Endometrial microvascular endothelial cells (primary cell): ENCODE results near the gene DTNBP1. TPM values are rescaled to one million over a fixed set of nuclear protein-coding genes. Genes with fewer than 3 reads are reported as not detected.

ENCODE experiments used
- in situ Hi-C: cut with HindIII; loops from 2 replicates; pipeline ENCODE4 v1.10.0; 2017; ENCODE audit warnings: low sequenced_read_pairs, low pct_unique_long_range_greater_than_20kb; ENCODE audit errors: inconsistent ontology term
- total RNA-seq: library from RNA; depleted of rRNA; stranded (reverse); fragments of >200 nt; gene quantifications from one replicate; pipeline ENCODE4 v1.2.3, GENCODE V29; 2015; ENCODE audit errors: inconsistent ontology term

DTNBP1 gene
- total RNA-seq, 1 donor from 2014 or later: 2.0 TPM

DNA sequence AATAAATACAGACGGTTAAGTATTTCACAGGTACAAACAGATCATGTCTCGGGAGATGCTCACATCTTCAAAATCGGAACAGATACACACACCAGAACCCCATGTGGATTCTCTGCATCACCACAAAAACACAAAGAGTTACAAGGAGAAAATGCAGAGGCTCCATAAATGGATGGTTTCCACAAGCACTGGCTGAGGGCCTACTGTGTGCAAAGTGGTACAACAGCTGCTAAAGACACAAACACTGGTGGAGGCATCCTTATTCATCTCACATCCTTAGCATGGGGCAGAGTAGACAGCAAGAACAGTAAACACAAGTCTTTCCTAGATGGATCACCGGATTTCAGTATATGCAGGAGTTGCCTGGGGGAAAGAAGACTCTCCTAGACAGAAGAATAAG lies 88.8 kb downstream of the DTNBP1 start:
- in situ Hi-C loops: no loop called here

DNA sequence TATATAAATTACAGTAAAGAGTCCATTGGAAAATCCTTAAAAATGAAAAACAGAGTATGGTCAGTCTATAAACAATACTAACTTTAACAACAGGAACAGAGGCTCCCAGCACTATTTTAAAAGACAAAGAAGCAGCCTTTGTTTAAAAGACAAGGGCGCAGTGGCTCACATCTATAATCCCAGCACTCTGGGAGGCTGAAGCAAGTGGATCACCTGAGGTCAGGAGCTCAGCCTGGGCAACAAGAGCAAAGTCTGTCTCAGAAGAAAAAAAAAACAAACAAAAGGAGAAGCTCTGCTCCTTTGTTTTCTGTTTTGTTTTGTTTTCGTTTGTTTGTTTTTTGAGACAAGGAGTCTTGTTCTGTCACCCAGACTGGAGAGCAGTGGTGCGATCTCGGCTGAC lies 89.4 kb downstream of the DTNBP1 start:
- in situ Hi-C loops: no loop called here

DNA sequence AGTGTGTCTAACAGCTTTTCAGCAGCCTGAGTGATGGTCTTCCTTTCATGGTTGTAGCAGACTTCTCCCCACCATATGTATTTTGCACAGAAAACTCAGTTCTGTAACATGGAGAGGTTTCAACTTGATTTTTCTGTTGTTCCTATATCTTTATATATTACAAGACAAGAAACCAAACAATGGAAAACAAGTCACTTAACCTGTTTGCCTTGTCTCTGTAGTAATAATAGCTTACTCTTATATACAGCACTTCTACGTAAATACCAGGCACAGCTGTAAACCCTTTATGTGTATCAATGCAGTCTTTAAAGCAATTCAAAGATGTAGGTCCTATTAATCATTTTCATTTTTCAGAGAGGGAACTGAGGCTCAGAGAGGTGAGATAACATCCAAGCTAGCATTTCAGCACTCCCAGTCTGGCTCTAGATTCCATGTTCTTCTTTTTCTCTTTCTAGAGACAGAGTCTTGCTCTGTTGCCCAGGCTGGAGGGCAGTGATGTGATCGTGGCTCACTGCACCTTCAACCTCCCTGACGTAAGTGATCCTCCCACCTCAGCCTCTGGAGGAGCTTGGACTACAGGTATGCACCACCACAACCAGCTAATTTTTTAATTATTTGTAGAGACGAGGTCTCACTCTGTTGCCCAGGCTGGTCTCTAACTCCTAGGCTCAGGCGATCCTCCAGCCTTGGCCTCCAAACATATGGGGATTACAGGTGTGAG lies 90.4 kb downstream of the DTNBP1 start:
- in situ Hi-C loops: no loop called here

DNA sequence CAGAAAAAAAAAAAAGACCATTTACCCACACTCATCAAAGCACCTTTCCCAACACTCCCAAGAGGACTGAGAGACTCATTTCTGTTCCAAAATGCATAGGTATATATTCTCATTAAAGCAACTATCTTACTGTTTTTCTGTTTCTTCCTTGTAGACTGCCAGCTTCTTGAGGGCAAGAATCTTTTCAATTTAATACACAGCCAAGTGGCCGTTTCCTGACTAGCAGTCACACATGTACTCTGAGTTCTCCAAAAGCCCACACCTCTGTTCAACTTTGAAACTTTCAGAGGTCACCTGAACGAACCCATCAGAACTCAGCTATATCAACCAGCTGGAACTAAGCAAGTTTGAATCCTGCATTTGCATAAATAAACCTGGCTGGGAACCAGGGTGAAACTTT lies 92.7 kb downstream of the DTNBP1 start:
- in situ Hi-C loops: no loop called here

DNA sequence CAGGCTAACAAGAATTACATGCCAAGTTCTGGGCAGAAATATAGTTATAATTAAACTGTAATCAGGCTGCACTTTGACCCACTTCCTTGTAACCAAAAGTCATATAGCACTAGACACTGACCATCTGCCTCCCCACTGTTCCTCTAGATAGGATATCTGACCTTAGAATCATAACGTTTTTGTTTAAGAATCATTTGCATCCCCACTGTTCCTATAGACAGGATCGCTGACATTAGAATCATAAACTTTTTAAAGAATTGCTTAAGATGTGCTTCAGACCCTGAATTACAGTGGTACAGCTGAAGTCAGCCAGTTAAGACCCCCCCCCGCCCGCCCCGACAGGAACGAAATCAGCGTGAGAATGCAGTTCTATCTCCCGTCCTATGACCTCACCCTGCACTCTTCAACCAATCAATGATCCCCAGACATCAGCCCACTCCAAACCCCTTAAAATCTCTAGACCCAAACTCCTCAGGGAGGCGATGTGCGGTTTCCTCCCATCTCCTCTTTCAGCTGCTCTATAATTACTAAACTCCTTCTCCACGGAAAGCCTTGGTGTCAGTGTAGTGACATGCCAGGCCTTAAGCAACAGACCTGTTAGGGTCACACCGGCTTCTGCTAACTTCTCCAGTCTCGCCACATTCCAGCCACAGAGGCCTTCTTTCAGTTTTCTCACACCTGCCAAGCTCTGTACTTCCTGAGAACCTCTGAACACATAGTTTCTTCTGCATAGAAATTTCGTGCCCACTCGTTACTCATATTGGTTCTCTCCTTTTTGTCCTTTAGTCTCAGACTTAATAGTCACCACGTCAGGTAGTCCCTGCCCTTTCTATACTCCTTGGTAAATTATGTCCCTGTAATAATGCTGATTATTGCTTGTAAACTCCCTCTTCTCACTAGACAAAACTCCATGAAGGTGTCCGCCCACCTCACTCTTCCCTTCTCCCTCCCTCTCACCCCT lies 93.5 kb downstream of the DTNBP1 start:
- in situ Hi-C loops: no loop called here

DNA sequence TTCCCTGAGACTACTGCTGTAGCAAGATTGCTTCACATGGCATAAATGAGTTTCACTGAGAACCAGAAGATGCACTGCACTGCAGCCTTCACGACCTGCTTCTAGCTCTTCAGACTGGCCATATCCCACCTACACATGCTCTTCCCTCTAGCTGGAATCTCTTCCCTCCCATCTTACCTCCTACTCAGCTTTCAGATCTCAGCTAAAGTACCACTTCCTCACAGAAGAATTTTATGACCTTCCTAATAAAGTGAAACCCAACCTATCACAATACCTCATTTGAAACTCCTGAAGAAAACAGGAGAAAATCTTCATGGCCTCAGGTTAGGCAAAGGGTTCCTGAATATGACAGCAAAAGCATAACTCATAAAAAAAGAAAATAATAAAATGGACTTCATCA lies 99.9 kb downstream of the DTNBP1 start:
- in situ Hi-C loops: no loop called here

DNA sequence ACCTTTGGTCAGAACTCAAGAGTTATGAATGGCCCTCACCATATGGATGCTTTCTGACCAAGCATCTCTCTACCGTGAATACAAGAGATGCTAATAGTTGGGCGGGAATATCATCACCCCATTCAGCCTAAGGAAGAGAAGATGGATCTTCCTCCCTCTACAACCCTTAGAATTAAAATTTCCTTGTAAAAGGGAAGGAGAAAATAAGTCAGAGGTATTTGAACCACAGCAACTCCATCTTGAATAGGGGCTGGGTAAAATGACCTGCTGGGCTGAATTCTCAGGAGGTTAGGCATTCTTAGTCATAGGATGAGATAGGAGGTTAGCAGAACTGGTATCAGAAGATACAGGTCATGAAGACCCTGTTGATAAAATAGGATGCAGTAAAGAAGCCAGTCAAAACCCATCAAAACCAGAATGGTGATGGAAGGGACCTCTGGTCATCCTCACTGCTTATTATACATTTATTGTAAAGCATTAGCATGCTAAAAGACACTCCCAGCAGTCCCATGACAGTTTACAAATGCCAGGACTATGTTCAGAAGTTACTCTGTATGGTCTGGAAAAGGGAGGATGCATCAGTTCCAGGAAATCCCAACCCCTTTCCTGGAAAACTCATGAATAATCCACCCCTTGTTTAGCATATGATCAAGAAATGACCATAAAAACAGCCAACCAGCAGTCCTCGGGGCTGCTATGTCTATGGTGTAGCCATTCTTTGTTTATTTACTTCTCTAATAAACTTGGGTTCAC lies 101.2 kb downstream of the DTNBP1 start:
- in situ Hi-C loops: no loop called here

DNA sequence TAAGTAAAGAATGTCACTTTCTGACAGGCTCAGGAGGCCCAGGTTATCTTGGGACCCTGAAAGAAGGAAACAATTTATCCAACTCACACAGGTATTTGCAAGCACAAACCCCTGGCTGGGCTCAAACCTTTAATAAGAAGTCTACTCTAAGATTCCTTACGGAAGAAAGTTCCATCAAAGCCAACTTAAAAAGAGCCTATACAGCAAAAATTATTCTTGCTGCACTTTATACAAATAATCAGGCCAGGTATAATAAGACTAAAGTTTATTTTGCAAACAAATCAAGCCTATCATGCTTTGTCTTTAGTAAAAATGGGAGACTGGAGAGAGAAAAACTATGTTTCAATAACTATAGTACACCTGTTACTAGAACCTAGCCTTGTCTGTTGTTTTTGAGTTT lies 102.1 kb downstream of the DTNBP1 start:
- in situ Hi-C loops: no loop called here

DNA sequence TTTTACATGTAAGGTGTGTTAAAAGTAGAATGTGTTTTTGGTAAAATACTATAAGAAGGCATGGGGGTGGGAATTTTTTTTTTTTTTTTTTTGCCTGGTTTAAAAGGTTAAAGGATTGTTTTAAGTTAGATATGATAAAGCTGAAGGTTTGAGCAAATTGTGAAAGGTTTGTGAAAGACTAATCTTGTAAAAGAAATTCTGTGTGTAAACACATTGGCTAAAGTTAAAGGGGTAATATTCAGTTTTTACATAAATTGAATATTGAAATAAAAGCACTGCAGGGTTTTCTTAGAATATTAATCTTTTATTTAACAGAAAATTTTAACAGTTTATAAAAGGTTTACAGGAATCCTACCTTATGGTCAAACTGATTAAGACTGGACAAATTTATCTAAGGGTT lies 105.7 kb downstream of the DTNBP1 start:
- in situ Hi-C loops: no loop called here

DNA sequence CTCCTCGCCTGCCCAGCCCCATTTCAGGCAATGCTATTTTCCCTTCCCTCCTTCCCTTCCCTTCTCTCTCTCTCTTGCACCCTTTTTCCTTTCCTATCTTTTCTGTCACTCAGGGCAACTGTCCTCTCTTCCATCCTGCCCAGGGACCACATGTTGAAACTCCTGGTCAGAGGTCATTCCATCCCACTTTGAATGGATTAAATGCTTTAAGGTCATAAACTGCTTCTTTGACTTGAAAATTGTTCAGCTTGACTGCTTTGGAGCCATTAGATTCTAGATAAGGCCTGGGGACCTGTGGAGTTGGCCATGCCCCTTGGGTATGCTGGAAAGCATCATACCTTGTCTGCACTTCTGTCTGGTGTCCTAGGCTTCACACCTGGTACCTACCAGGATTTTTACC lies 106.1 kb downstream of the DTNBP1 start:
- in situ Hi-C loops: no loop called here

DNA sequence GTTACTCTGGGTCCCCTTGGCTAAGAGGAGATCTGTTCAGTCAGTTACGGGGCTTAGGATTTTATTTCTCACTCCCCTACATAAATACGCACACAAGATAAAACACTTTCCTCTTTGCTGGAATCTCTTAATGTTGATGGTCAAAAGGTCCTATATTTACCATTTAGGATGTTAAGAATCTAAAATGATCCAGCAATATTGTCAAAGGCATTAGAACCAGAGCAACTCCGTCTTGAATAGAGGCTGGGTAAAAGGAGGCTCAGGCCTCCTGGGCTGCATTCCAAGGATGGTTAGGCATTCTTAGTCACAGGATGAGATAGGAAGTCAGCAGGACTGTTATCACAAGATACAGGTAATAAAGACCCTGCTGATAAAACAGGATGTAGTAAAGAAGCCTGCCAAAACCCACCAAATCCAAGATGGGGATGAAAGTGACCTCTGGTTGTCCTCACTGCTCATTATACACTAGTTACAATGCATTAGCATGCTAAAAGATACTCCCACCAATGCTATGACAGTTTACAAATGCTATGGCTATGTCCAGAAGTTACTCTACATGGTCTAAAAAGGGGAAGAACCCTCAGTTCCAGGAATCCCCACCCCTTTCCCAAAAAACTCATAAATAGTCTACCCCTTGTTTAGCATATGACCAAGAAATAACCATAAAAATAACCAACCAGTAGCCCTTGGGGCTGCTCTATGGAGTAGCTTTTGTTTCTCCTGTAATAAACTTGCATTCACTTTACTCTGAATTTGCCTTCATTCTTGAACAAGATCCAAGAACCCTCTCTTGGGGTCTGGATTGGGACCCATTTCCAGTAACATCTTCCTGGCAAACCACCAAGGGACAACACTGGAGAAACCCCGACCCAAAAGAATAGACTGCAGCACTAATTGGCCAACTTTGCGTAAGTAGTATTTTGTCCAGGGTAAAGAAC lies 107.5 kb downstream of the DTNBP1 start:
- in situ Hi-C loops: no loop called here

DNA sequence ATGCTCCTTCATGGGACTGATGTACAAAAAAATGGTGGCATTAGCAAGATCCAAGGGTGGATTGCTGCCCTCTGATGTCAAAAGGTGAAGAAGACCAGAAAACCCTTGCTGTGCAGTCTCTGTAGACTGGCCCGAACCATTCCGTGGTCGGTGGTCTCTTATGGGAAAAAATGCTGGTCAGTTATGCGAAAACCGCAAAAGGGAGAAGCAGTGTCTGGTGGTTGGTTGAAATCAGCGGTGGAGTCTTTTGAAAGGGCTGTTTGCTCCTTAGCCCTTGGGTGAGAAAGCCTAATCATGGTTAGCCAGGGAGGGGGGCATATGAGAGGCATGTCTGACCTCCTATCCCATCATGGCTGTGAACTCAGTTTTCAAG lies 108.1 kb downstream of the DTNBP1 start:
- in situ Hi-C loops: no loop called here

DNA sequence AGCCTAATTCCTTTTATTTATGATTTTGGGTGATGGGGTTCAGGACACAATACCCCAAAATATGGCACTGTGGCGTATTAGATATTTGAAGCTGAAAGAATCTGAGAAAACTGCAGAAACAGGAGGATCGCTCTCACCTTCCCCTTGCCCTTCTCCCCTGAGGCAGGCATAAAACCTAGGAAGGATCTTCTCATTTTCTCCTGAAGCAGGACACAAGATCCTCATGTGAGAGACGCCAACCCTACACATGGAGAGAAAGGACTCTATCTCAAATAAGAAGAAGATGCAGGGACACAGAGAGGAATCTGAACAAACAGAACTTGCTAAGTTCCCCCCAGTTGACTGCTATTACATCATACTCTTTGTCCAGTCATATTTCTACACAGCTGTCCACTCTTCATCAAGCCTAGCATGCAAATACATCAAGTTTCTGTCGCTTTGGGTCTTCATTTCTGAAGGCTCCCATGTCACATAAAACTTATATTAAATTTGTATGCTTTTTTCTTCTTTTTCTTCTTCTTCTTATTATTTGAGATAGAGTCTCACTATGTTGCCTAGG lies 109.0 kb downstream of the DTNBP1 start:
- in situ Hi-C loops: no loop called here

DNA sequence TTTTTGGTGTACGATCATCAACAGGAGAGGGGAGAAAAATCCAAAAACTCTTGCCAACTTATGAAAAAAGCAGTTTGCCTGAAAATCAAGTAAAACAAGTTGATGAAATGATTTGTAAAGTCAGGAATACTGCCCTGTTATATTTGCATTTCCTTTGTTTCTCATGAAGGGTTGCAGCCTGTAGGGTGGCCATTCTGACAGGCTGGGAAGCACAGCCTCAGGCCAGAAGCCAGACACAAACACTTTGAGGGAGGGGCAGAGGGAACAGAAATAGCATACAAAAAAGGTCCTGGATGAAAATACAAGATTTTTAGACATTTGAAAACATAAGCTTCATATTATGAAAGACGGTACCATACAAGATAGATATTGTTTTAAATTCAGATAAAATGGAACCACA lies 109.8 kb downstream of the DTNBP1 start:
- in situ Hi-C loops: no loop called here

DNA sequence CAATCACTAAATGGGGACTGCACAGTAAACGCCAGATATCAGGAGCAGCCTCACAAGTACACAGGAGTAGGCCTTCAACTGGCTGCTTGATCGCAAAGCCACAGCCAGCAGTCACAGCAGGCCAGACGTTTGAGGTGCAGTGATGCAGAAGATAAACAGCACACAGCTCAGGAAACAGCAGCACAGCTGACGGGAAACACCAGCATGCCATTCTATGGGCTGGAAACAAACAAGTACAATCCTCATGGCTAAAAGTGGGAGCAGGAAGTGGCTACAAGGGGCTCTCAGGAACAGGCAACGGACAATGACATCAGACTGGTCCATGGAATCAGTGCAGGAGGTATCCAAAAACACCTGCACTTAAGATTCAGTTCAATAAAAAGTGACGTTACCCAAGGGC lies 111.0 kb downstream of the DTNBP1 start:
- in situ Hi-C loops: no loop called here

DNA sequence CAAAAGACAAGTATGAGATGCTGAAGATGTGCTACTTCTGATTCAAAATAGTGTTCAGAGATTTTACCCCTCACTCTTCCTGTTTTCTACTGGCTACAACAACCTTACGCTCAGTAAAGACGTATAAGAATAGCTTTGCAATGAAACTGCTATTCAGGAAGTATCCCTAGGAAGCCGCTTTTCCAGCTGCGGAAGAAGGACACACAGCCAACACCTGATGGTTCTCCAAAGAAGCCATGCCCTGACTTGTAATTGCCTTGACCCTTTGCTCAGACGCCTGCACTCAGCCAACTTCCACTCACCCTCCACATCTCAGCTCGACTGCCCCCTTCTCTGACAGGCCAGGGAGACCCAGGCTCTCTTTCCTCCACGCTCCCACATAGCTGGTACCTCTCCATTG lies 111.6 kb downstream of the DTNBP1 start:
- in situ Hi-C loops: no loop called here

DNA sequence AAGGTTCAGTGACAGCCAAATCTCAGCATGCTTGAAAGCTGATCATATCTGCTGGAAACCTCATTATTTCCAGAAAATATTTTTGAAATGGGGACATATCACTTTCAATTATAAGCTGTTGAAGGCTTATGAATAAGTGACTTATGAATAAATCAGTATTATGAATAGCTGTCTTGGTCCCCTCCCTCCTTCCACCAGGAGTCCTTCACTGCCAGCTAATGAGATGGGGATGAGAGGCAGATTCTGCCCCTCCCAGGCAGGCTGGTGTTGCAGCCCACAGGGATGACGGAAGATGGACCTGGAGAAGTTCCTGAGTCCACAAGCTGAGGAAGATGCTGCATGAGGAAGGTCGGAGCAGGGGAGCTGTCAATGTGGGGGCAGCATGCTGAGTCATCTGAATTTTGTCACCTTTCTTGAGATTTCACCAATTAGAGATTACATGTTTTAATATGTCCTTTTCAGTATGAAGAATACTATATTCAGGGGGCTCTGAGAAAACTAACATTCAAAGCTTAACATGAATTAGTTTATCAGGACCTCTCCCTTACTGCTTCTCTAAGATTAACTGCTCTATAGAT lies 112.2 kb downstream of the DTNBP1 start:
- in situ Hi-C loops: no loop called here

DNA sequence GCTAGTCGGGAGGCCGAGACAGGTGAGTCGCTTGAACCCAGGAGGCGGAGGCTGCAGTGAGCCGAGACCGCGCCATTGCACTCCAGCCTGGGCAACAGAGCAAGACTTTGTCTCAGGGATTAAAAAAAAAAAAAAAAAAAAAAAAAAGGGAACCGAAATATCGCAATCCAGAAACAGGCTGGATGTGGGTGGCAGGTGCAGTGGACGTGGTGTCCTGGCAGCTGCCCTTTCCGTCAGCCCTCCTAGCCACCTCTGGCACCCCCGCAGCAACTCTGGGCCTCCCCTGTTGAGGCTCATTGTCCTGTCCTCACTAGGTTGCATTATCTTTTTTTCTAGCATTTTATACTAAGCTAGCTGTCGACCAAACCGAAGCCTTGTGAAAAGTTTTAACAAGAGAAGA lies 113.5 kb downstream of the DTNBP1 start:
- in situ Hi-C loops: no loop called here
